Ecto neural progenitor cell (in vitro differentiated cells): ENCODE measurements around the gene CLEC18B.
"Not testable (repeated sequence)": the region's sequence is repeated elsewhere in the genome, so short reads cannot be mapped to it uniquely, and the experiment has no call there.

Experiments used
- DNase-seq: peaks from one replicate; pipeline ENCODE4 v3.0.0-alpha.2; 2018; ENCODE audit warnings: low spot score

CLEC18B gene

GRCh38 chr16:74420612-74421481 lies at the start of gene CLEC18B:
Gene CLEC18B, minus strand, starts transcription at chr16:74421478. Its CDS starts 208 bp downstream, at chr16:74421270.
- DNase-seq: not testable (repeated sequence)

- no peak for DNase-seq
Observed at GRCh38 chr16:74469946-74470478, 48.7 kb upstream of the CLEC18B start.

- DNase-seq: no peak
Observed at GRCh38 chr16:74468807-74469525, 47.7 kb upstream of the CLEC18B start.

GRCh38 chr16:74466872-74467271 lies 45.6 kb upstream of the CLEC18B start:
- no peak for DNase-seq

GRCh38 chr16:74465851-74466685 lies 44.8 kb upstream of the CLEC18B start:
- DNase-seq: no peak

- no peak for DNase-seq
Observed at GRCh38 chr16:74465281-74465680, 44.0 kb upstream of the CLEC18B start.

GRCh38 chr16:74463888-74464287 lies 42.6 kb upstream of the CLEC18B start:
- DNase-seq: no peak

- no peak for DNase-seq
Observed at GRCh38 chr16:74462361-74462760, 41.1 kb upstream of the CLEC18B start.

GRCh38 chr16:74461826-74462225 lies 40.5 kb upstream of the CLEC18B start:
- no peak for DNase-seq

- no peak for DNase-seq
Observed at GRCh38 chr16:74460542-74460941, 39.3 kb upstream of the CLEC18B start.

- DNase-seq: no peak
Observed at GRCh38 chr16:74456290-74456625, 35.0 kb upstream of the CLEC18B start.

- DNase-seq: no peak
Observed at GRCh38 chr16:74455619-74456289, 34.5 kb upstream of the CLEC18B start.

- no peak for DNase-seq
Observed at GRCh38 chr16:74455213-74455612, 33.9 kb upstream of the CLEC18B start.

GRCh38 chr16:74451951-74452758 lies 30.9 kb upstream of the CLEC18B start:
- DNase-seq: no peak

GRCh38 chr16:74450967-74451760 lies 29.9 kb upstream of the CLEC18B start:
- DNase-seq: no peak

GRCh38 chr16:74450236-74450635 lies 29.0 kb upstream of the CLEC18B start:
- DNase-seq: no peak

GRCh38 chr16:74449470-74449869 lies 28.2 kb upstream of the CLEC18B start:
- no peak for DNase-seq

GRCh38 chr16:74448990-74449389 lies 27.7 kb upstream of the CLEC18B start:
- no peak for DNase-seq

GRCh38 chr16:74447578-74447977 lies 26.3 kb upstream of the CLEC18B start:
- no peak for DNase-seq

- no peak for DNase-seq
Observed at GRCh38 chr16:74446866-74447265, 25.6 kb upstream of the CLEC18B start.
